Measurements from ENCODE around the gene RUSC2. TPM values are rescaled to one million over a fixed set of nuclear protein-coding genes. Genes with fewer than 3 reads are reported as not detected.

Gene RUSC2
- total RNA-seq, 2 donors from 2014 or later = 89.8 to 124 TPM

- peak overlapping the region; percentile 87 for H3K27ac ChIP-seq
- ATAC-seq (ENCODE audit: insufficient number of reproducible peaks, low FRiP score, low read depth) = no peak
- no peaks in the 10 kb centered on the region for H3K9me3 ChIP-seq
- DNase-seq (ENCODE audit: low spot score) = no peak
- H3K4me3 ChIP-seq = peak overlapping the region; percentile 51
- H3K4me1 ChIP-seq (ENCODE audit: control insufficient read depth in 1 of 2, low read depth in 2 of 2) = peaks cover 42 to 90% of the 10 kb centered on the region in 2 donors
- no peak for TF ChIP-seq CTCF (IDR thresholded peaks at IDR 0.05)
- no peaks in the 10 kb centered on the region for H3K36me3 ChIP-seq
- H3K27me3 ChIP-seq (replicated peaks; ENCODE audit: insufficient read depth) = no peaks in the 10 kb centered on the region
Observed at GRCh38 chr9:35511453-35511852, 21.5 kb downstream of the RUSC2 start.

GRCh38 chr9:35515766-35516165, 25.9 kb downstream of the RUSC2 start:
- H3K36me3 ChIP-seq = no peaks in the 10 kb centered on the region
- DNase-seq (ENCODE audit: low spot score) (no peak), ATAC-seq (ENCODE audit: insufficient number of reproducible peaks, low FRiP score, low read depth) (no peak)
- H3K27ac ChIP-seq = peak overlapping the region; percentile 91 to 97
- H3K4me1 ChIP-seq (ENCODE audit: control insufficient read depth in 1 of 2, low read depth in 2 of 2) = peaks cover 66 to 92% of the 10 kb centered on the region in 2 donors
- H3K27me3 ChIP-seq (replicated peaks; ENCODE audit: insufficient read depth) = no peaks in the 10 kb centered on the region
- TF ChIP-seq CTCF (IDR thresholded peaks at IDR 0.05) = no peak
- no peaks in the 10 kb centered on the region for H3K9me3 ChIP-seq
- no peak overlapping the region for H3K4me3 ChIP-seq

GRCh38 chr9:35516479-35516878, 26.6 kb downstream of the RUSC2 start:
- no peak for ATAC-seq (ENCODE audit: insufficient number of reproducible peaks, low FRiP score, low read depth)

GRCh38 chr9:35517131-35517530, 27.2 kb downstream of the RUSC2 start:
- H3K27ac ChIP-seq = peak overlapping the region; percentile 91 to 97
- peaks cover 67 to 96% of the 10 kb centered on the region in 2 donors for H3K4me1 ChIP-seq (ENCODE audit: control insufficient read depth in 1 of 2, low read depth in 2 of 2)

More at GRCh38 chr9:35516479-35516878, 26.6 kb downstream of the RUSC2 start:
- Histone ChIP-seq H3K27ac (peak overlapping the region; percentile 91 to 97), H3K9me3 (no peaks in the 10 kb centered on the region), H3K27me3 (replicated peaks; ENCODE audit: insufficient read depth) (no peaks in the 10 kb centered on the region), H3K36me3 (no peaks in the 10 kb centered on the region), H3K4me3 (no peak overlapping the region), H3K4me1 (ENCODE audit: control insufficient read depth in 1 of 2, low read depth in 2 of 2) (peaks cover 70 to 96% of the 10 kb centered on the region in 2 donors)
- no peak for DNase-seq (ENCODE audit: low spot score)
- TF ChIP-seq CTCF (IDR thresholded peaks at IDR 0.05) = no peak

GRCh38 chr9:35517552-35518224, 27.8 kb downstream of the RUSC2 start:
- no peak overlapping the region for H3K4me3 ChIP-seq
- H3K27me3 ChIP-seq (replicated peaks; ENCODE audit: insufficient read depth) = no peaks in the 10 kb centered on the region
- H3K36me3 ChIP-seq = no peaks in the 10 kb centered on the region
- ATAC-seq (ENCODE audit: insufficient number of reproducible peaks, low FRiP score, low read depth) (no peak), DNase-seq (ENCODE audit: low spot score) (no peak)
- TF ChIP-seq CTCF (IDR thresholded peaks at IDR 0.05) = no peak
- no peaks in the 10 kb centered on the region for H3K9me3 ChIP-seq
- peaks cover 66 to 96% of the 10 kb centered on the region in 2 donors for H3K4me1 ChIP-seq (ENCODE audit: control insufficient read depth in 1 of 2, low read depth in 2 of 2)
- peak overlapping the region; percentile 91 to 97 for H3K27ac ChIP-seq

More at GRCh38 chr9:35517131-35517530, 27.2 kb downstream of the RUSC2 start:
- H3K9me3 ChIP-seq = no peaks in the 10 kb centered on the region
- H3K4me3 ChIP-seq = no peak overlapping the region
- no peaks in the 10 kb centered on the region for H3K36me3 ChIP-seq
- no peak for DNase-seq (ENCODE audit: low spot score)
- no peak for ATAC-seq (ENCODE audit: insufficient number of reproducible peaks, low FRiP score, low read depth)
- H3K27me3 ChIP-seq (replicated peaks; ENCODE audit: insufficient read depth) = no peaks in the 10 kb centered on the region
- TF ChIP-seq CTCF (IDR thresholded peaks at IDR 0.05) = no peak

Measured in thoracic aorta (tissue), 2 donors.